Spleen (tissue), 11 donors: Measurements from ENCODE around the gene PTPRG. TPM values are rescaled to one million over a fixed set of nuclear protein-coding genes. Genes with fewer than 3 reads are reported as not detected.
A peak's percentile ranks its signal among the peaks of the same experiment; 100 is the strongest.

Experiments
- DNase-seq: peaks from one replicate; pipeline ENCODE4 v3.0.0-alpha.2; 2020
- H3K27ac ChIP-seq, 8 donors: fragments of 200-600 bp; sonication (generic) in 7 of 8; 1 replicate in 4 of 8; 2 replicates in 4 of 8; pipeline versions ENCODE4 v1.5.0 to v1.8.0; 2016 to 2021; ENCODE audit warnings: inconsistent platforms in 4 of 8, mild to moderate bottlenecking in 4 of 8, moderate library complexity in 1 of 8
- H3K27me3 ChIP-seq, 7 donors: fragments of 200-600 bp; sonication (generic) in 6 of 7; replicated peaks in 1 of 7; 1 replicate in 4 of 7; 2 replicates in 3 of 7; pipeline versions ENCODE4 v1.5.0 to v1.8.0; 2016 to 2021; ENCODE audit warnings: inconsistent platforms in 3 of 7, mild to moderate bottlenecking in 1 of 7
- H3K36me3 ChIP-seq, 6 donors: fragments of 200-600 bp; sonication (generic) in 5 of 6; 1 replicate in 4 of 6; 2 replicates in 2 of 6; pipeline versions ENCODE4 v1.5.0 to v1.8.0; 2016 to 2021; ENCODE audit warnings: inconsistent platforms in 2 of 6
- H3K4me1 ChIP-seq, 6 donors: fragments of 200-600 bp; sonication (generic) in 5 of 6; 1 replicate in 3 of 6; 2 replicates in 3 of 6; pipeline versions ENCODE4 v1.5.0 to v1.8.0; 2016 to 2021; ENCODE audit warnings: inconsistent platforms in 3 of 6
- H3K4me3 ChIP-seq, 8 donors: fragments of 200-600 bp; sonication (generic) in 7 of 8; 1 replicate in 4 of 8; 2 replicates in 4 of 8; pipeline versions ENCODE4 v1.5.0 to v1.8.0; 2016 to 2021; ENCODE audit warnings: inconsistent platforms in 4 of 8, mild to moderate bottlenecking in 4 of 8, moderate library complexity in 2 of 8
- H3K9me3 ChIP-seq, 8 donors: fragments of 200-600 bp; sonication (generic) in 7 of 8; 1 replicate in 4 of 8; 2 replicates in 4 of 8; pipeline versions ENCODE4 v1.5.0 to v1.8.0; 2016 to 2021; ENCODE audit warnings: inconsistent platforms in 4 of 8
- CTCF ChIP-seq, 11 experiments: fragments of 200-600 bp in 7 of 11; fragments of 450-650 bp in 4 of 11; sonication (generic) in 4 of 11; IDR thresholded peaks in 8 of 11; conservative IDR thresholded peaks in 3 of 11; 1 replicate in 7 of 11; 2 replicates in 4 of 11; pipeline versions ENCODE4 v1.4.0 to v1.8.0; 2016 to 2021; ENCODE audit warnings: antibody characterized with exemption in 11 of 11, inconsistent platforms in 4 of 11, mild to moderate bottlenecking in 1 of 11
- POLR2A ChIP-seq, 3 donors: fragments of 450-650 bp; IDR thresholded peaks; one replicate each; pipeline ENCODE4 v1.5.1; 2017; ENCODE audit warnings: antibody characterized with exemption in 3 of 3, mild to moderate bottlenecking in 1 of 3
- POLR2AphosphoS5 ChIP-seq, 3 donors: sonication (generic); formaldehyde crosslinking; IDR thresholded peaks; one replicate each; pipeline ENCODE4 v1.5.1; 2017; ENCODE audit warnings: antibody characterized with exemption in 3 of 3
- WGBS, 5 donors: extraction: QIAGEN DNeasy Blood & Tissue Kit in 3 of 5; methylation state at CpG; one replicate each; pipeline versions ENCODE4 v1.1.5 to v1.1.7; 2013 to 2018; 5-methylcytosine and 5-hydroxymethylcytosine counted together
- intact Hi-C: fragments of 100-400 bp; cut with DNase I; formaldehyde crosslinking; loops from one replicate; pipeline ENCODE4 v1.15.0; 2023; ENCODE audit warnings: low total_unique reads
- polyA plus RNA-seq, 3 donors: library from polyadenylated mRNA; stranded (reverse); fragments of 200-250 nt; gene quantifications; one replicate each; pipeline ENCODE4 v1.2.1, GENCODE V29; 2013
- total RNA-seq, 7 donors: library from RNA; depleted of rRNA in 3 of 7; stranded (reverse); fragments of >200 nt in 3 of 7; fragmentation: NEBNext Ultra II Directional in 4 of 7; extraction: Animal tissue kit (Norgen Biotek cat#: 25700) in 4 of 7; gene quantifications; one replicate each; pipeline versions ENCODE4 v1.1.0 to v1.2.1, GENCODE V29; 2016 to 2021
- donor health status: healthy with polysubstance abuse.
- donor health status: DM: no; HTN: no; CAD: no; lungs with moderate emphysema.
- donor health status: DM: no; HTN: no; CAD: no.
- donor health status: Bipolar disorder and iron deficiency.
- donor health status: healthy.
- donor health status: DM: no; HTN: no; CAD: no.
- donor health status: DM: yes; HTN: yes; CAD: no.

PTPRG gene
- total and polyA plus RNA-seq, 10 donors = 0.89 to 77.0 (median 34.5) TPM

GRCh38 chr3:61796911-61797310 lies 235.5 kb downstream of the PTPRG start:
- no peak for TF ChIP-seq CTCF (IDR thresholded peaks at IDR 0.05 in 8 of 11, conservative IDR thresholded peaks at IDR 0.05 in 3 of 11)
- TF ChIP-seq POLR2AphosphoS5 (IDR thresholded peaks at IDR 0.05) = no peak
- TF ChIP-seq POLR2A (IDR thresholded peaks at IDR 0.05) = no peak
- Histone ChIP-seq H3K36me3 (no peaks in the 10 kb centered on the region), H3K4me1 (no peaks in the 10 kb centered on the region), H3K27ac (no peak overlapping the region), H3K27me3 (no peaks in the 10 kb centered on the region), H3K4me3 (no peak overlapping the region), H3K9me3 (no peaks in the 10 kb centered on the region)
- intact Hi-C loops = no loop called here
- no peak for DNase-seq
- WGBS, 5 donors = 89 to 94% (median 90%) methylated on average over 6 of the region's 6 CpGs

GRCh38 chr3:61802772-61803171 lies 241.4 kb downstream of the PTPRG start:
- H3K27me3 ChIP-seq = no peaks in the 10 kb centered on the region
- no peak for DNase-seq
- H3K27ac ChIP-seq = no peak overlapping the region
- H3K9me3 ChIP-seq = no peaks in the 10 kb centered on the region
- H3K4me3 ChIP-seq = no peak overlapping the region
- WGBS, 5 donors = 67 to 97% (median 93%) methylated on average over 1 of the region's 1 CpG
- H3K4me1 ChIP-seq = peaks cover 0 to 13% (median 9%) of the 10 kb centered on the region in 6 donors
- intact Hi-C loops = no loop called here
- TF ChIP-seq POLR2AphosphoS5 (IDR thresholded peaks at IDR 0.05) = no peak
- no peak for TF ChIP-seq CTCF (IDR thresholded peaks at IDR 0.05 in 8 of 11, conservative IDR thresholded peaks at IDR 0.05 in 3 of 11)
- TF ChIP-seq POLR2A (IDR thresholded peaks at IDR 0.05) = no peak
- no peaks in the 10 kb centered on the region for H3K36me3 ChIP-seq

DNA sequence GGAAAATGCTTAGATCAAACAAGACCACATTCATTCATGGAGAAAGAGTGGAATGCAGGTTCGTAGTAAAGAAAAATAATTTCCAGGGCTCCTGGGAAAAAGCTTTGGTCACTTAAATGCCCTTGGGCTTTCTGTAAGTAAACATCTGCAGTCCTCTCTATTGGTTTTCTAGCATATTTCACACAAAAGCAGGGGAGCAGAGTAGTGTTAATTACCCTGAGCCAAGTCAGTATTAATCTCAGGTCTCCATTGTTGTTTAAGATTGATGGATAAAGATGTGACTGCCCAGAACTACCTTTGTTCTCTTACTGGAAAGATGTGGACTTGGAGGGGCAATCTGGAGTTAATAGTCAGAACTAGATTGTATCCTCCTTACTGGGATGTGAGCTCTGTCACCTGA lies 242.6 kb downstream of the PTPRG start:
- Histone ChIP-seq H3K4me1 (peaks cover 0 to 22% (median 16%) of the 10 kb centered on the region in 6 donors), H3K36me3 (no peaks in the 10 kb centered on the region), H3K27ac (peak overlapping the region in 2 of 8 donors; percentile 32 to 38), H3K27me3 (no peaks in the 10 kb centered on the region), H3K4me3 (no peak overlapping the region), H3K9me3 (no peaks in the 10 kb centered on the region)
- DNase-seq = no peak
- TF ChIP-seq CTCF (IDR thresholded peaks at IDR 0.05 in 8 of 11, conservative IDR thresholded peaks at IDR 0.05 in 3 of 11) (no peak), POLR2AphosphoS5 (IDR thresholded peaks at IDR 0.05) (no peak), POLR2A (IDR thresholded peaks at IDR 0.05) (no peak)
- WGBS, 5 donors = 79 to 97% (median 92%) methylated on average over 1 of the region's 1 CpG
- intact Hi-C loops = no loop called here

DNA sequence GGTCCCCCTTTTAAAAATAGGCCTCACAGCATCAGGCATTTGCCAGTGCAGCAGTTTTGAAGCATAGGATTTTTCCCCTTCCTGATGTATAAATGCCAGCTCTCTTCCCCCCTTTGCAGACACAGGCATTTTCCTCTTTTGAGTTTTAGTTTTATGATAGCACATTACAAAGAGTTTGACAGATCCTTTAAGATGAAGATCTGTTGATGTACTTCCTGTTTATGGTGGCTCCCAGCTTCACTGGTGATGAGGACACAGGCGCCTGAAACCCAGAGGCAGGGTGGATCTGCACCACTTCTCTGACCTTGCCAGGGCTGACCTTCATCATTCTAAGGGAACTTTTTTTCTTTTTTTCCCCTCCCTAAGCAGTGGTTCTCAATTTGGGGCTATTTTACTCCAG lies 243.4 kb downstream of the PTPRG start:
- no peak overlapping the region for H3K4me3 ChIP-seq
- no peaks in the 10 kb centered on the region for H3K9me3 ChIP-seq
- DNase-seq = no peak
- 59 to 84% (median 68%) methylated on average over 1 of the region's 1 CpG for WGBS, 5 donors
- intact Hi-C loops = no loop called here
- TF ChIP-seq POLR2AphosphoS5 (IDR thresholded peaks at IDR 0.05) = no peak
- no peak for TF ChIP-seq POLR2A (IDR thresholded peaks at IDR 0.05)
- TF ChIP-seq CTCF (IDR thresholded peaks at IDR 0.05 in 8 of 11, conservative IDR thresholded peaks at IDR 0.05 in 3 of 11) = no peak
- H3K4me1 ChIP-seq = peaks cover 0 to 30% (median 23%) of the 10 kb centered on the region in 6 donors
- H3K27ac ChIP-seq = peak overlapping the region in 4 of 8 donors; percentile 6 to 38 (median 35)
- no peaks in the 10 kb centered on the region for H3K27me3 ChIP-seq
- no peaks in the 10 kb centered on the region for H3K36me3 ChIP-seq
